Natural killer cell (primary cell): ENCODE measurements around the gene WDR86. TPM values are rescaled to one million over a fixed set of nuclear protein-coding genes. Genes with fewer than 3 reads are reported as not detected.

ENCODE experiments used
- ATAC-seq, 3 donors: fragments of 150-1000 bp in 2 of 3; fragments of 200-7000 bp in 1 of 3; cut with Tn5 transposase; 1 replicate in 1 of 3; 2 replicates in 2 of 3; pipeline ENCODE4 v1.10.0; 2021; ENCODE audit warnings: mild to moderate bottlenecking in 2 of 3, moderate library complexity in 2 of 3
- DNase-seq, 2 donors: peaks; one replicate each; pipeline versions ENCODE4 v3.0.0 to v3.0.0-alpha.2; 2013 to 2021; ENCODE audit warnings: mixed read lengths in 1 of 2
- H3K27ac ChIP-seq: one replicate; pipeline ENCODE4 v1.5.1; 2013; ENCODE audit warnings: mild to moderate bottlenecking, low read length
- H3K27me3 ChIP-seq: one replicate; pipeline ENCODE4 v1.6.1; 2013; ENCODE audit warnings: low read length; ENCODE audit not compliant: control insufficient read depth, insufficient read depth
- H3K36me3 ChIP-seq: one replicate; pipeline ENCODE4 v1.6.1; 2013; ENCODE audit warnings: low read length; ENCODE audit not compliant: control insufficient read depth, insufficient read depth
- H3K4me1 ChIP-seq: one replicate; pipeline ENCODE4 v1.6.1; 2013; ENCODE audit warnings: low read length; ENCODE audit not compliant: control insufficient read depth, insufficient read depth
- H3K4me3 ChIP-seq: one replicate; pipeline ENCODE4 v1.5.1; 2013; ENCODE audit warnings: low read length
- H3K9me3 ChIP-seq: one replicate; pipeline ENCODE4 v1.6.1; 2013; ENCODE audit warnings: low read length; ENCODE audit not compliant: control insufficient read depth, insufficient read depth
- H3K27ac Mint-ChIP-seq, 2 donors: one replicate each; pipeline ENCODE4 v1.8.0; 2022; ENCODE audit warnings: mild to moderate bottlenecking in 2 of 2, mixed read lengths in 2 of 2, moderate library complexity in 1 of 2
- H3K27me3 Mint-ChIP-seq, 2 donors: one replicate each; pipeline ENCODE4 v1.8.0; 2022; ENCODE audit warnings: low read depth in 2 of 2, mixed read lengths in 2 of 2
- H3K36me3 Mint-ChIP-seq: one replicate; pipeline ENCODE4 v1.8.0; 2022; ENCODE audit warnings: mixed read lengths
- H3K4me1 Mint-ChIP-seq, 2 donors: one replicate each; pipeline ENCODE4 v1.8.0; 2022; ENCODE audit warnings: mixed read lengths in 2 of 2
- H3K4me3 Mint-ChIP-seq: one replicate; pipeline ENCODE4 v1.8.0; 2022; ENCODE audit warnings: mild to moderate bottlenecking, moderate library complexity, mixed read lengths
- H3K9me3 Mint-ChIP-seq, 2 donors: one replicate each; pipeline ENCODE4 v1.8.0; 2022; ENCODE audit warnings: mixed read lengths in 2 of 2
- CTCF ChIP-seq: fragments of 200-600 bp; IDR thresholded peaks from one replicate; pipeline ENCODE4 v1.8.0; 2022; ENCODE audit warnings: antibody characterized with exemption
- WGBS: methylation state at CpG from one replicate; pipeline ENCODE4 v1.1.7; 2013; ENCODE audit warnings: missing lambda C conversion rate; ENCODE audit not compliant: insufficient coverage; 5-methylcytosine and 5-hydroxymethylcytosine counted together
- intact Hi-C: fragments of 100-400 bp; cut with micrococcal nuclease; formaldehyde crosslinking; loops from one replicate; pipeline ENCODE4 v1.14.2; 2022
- total RNA-seq, 4 donors: library from RNA; stranded (reverse); fragments of 120-200 nt in 1 of 4; gene quantifications; one replicate each; pipeline versions ENCODE4 v1.2.3 to v1.2.4, GENCODE V29; 2013 to 2022

WDR86 gene
- total RNA-seq, 3 donors from 2014 or later (not counting 1 experiment from before 2014, with no cell fraction given) = 1.6 to 4.6 (median 2.1) TPM

GRCh38 chr7:151398446-151399304 is 11.2 kb downstream of the WDR86 start:
- H3K27ac ChIP-seq = no peak overlapping the region
- H3K27me3 Mint-ChIP-seq = no peaks in the 10 kb centered on the region
- H3K9me3 ChIP-seq = no peaks in the 10 kb centered on the region
- H3K4me3 Mint-ChIP-seq = no peak overlapping the region
- no peaks in the 10 kb centered on the region for H3K36me3 Mint-ChIP-seq
- DNase-seq = no peak
- H3K27ac Mint-ChIP-seq = no peak overlapping the region
- peaks cover 0 to 4% of the 10 kb centered on the region in 2 donors for H3K4me1 Mint-ChIP-seq
- no peak for ATAC-seq
- no peaks in the 10 kb centered on the region for H3K9me3 Mint-ChIP-seq
- no peaks in the 10 kb centered on the region for H3K36me3 ChIP-seq
- H3K27me3 ChIP-seq = no peaks in the 10 kb centered on the region
- no peak overlapping the region for H3K4me3 ChIP-seq
- intact Hi-C loops = no loop called here
- no peak for TF ChIP-seq CTCF
- WGBS = 88% methylated on average over 19 of the region's 19 CpGs
- no peaks in the 10 kb centered on the region for H3K4me1 ChIP-seq

- Histone ChIP-seq H3K4me3 (no peak overlapping the region), H3K27me3 (no peaks in the 10 kb centered on the region), H3K9me3 (no peaks in the 10 kb centered on the region), H3K27ac (no peak overlapping the region), H3K36me3 (no peaks in the 10 kb centered on the region), H3K4me1 (no peaks in the 10 kb centered on the region)
- 88% methylated on average over 13 of the region's 13 CpGs for WGBS
- H3K27me3 Mint-ChIP-seq = no peaks in the 10 kb centered on the region
- intact Hi-C loops = no loop called here
- H3K9me3 Mint-ChIP-seq = no peaks in the 10 kb centered on the region
- H3K4me3 Mint-ChIP-seq = no peak overlapping the region
- H3K27ac Mint-ChIP-seq = no peak overlapping the region
- no peak for DNase-seq
- ATAC-seq = no peak
- no peak for TF ChIP-seq CTCF
- no peaks in the 10 kb centered on the region for H3K36me3 Mint-ChIP-seq
- peaks cover 0 to 4% of the 10 kb centered on the region in 2 donors for H3K4me1 Mint-ChIP-seq
Observed at GRCh38 chr7:151397026-151397425, 12.8 kb downstream of the WDR86 start.

- no peaks in the 10 kb centered on the region for H3K9me3 ChIP-seq
- no peaks in the 10 kb centered on the region for H3K36me3 ChIP-seq
- Mint-ChIP-seq H3K4me3 (no peak overlapping the region), H3K9me3 (no peaks in the 10 kb centered on the region), H3K36me3 (no peaks in the 10 kb centered on the region), H3K27me3 (no peaks in the 10 kb centered on the region), H3K4me1 (peaks cover 0 to 4% of the 10 kb centered on the region in 2 donors), H3K27ac (no peak overlapping the region)
- no peak overlapping the region for H3K4me3 ChIP-seq
- no peak overlapping the region for H3K27ac ChIP-seq
- no peaks in the 10 kb centered on the region for H3K4me1 ChIP-seq
- DNase-seq (no peak), ATAC-seq (no peak)
- no peaks in the 10 kb centered on the region for H3K27me3 ChIP-seq
- TF ChIP-seq CTCF = no peak
- intact Hi-C loops = no loop called here
- 89% methylated on average over 10 of the region's 10 CpGs for WGBS
Observed at GRCh38 chr7:151396328-151396970, 13.4 kb downstream of the WDR86 start.
